C4-2B (cell line): ENCODE data around the gene MAPKBP1.

Experiments
- H3K27ac ChIP-seq: fragments of 450-650 bp; 2 replicates; pipeline ENCODE4 v1.5.1; 2017
- CTCF ChIP-seq: fragments of 450-650 bp; conservative IDR thresholded peaks from 2 replicates; pipeline ENCODE4 v1.5.1; 2017; ENCODE audit warnings: mild to moderate bottlenecking
- ZFX ChIP-seq: fragments of 450-650 bp; IDR thresholded peaks from 2 replicates; pipeline ENCODE4 v1.6.1; 2017

The MAPKBP1 gene

GRCh38 chr15:41789236-41789635 lies 15.0 kb downstream of the MAPKBP1 start:
- no peak overlapping the region for H3K27ac ChIP-seq
- TF ChIP-seq CTCF (no peak), ZFX (no peak)

GRCh38 chr15:41789662-41790061 lies 15.4 kb downstream of the MAPKBP1 start:
- TF ChIP-seq CTCF (no peak), ZFX (no peak)
- H3K27ac ChIP-seq: no peak overlapping the region

- H3K27ac ChIP-seq: no peak overlapping the region
- no peak for TF ChIP-seq CTCF
- TF ChIP-seq ZFX: no peak
These were observed 15.9 kb downstream of the MAPKBP1 start for GRCh38 chr15:41790169-41790568.

GRCh38 chr15:41790756-41791546 lies 16.7 kb downstream of the MAPKBP1 start:
- H3K27ac ChIP-seq: no peak overlapping the region
- TF ChIP-seq CTCF (no peak), ZFX (no peak)

- H3K27ac ChIP-seq: no peak overlapping the region
- no peak for TF ChIP-seq ZFX
- no peak for TF ChIP-seq CTCF
These were observed 17.3 kb downstream of the MAPKBP1 start for GRCh38 chr15:41791547-41791937.

GRCh38 chr15:41792000-41792637 lies 17.8 kb downstream of the MAPKBP1 start:
- no peak overlapping the region for H3K27ac ChIP-seq
- TF ChIP-seq ZFX (no peak), CTCF (no peak)

GRCh38 chr15:41794081-41794480 lies 19.8 kb downstream of the MAPKBP1 start:
- H3K27ac ChIP-seq: no peak overlapping the region

More at GRCh38 chr15:41794081-41794480, 19.8 kb downstream of the MAPKBP1 start:
- TF ChIP-seq ZFX: no peak
- TF ChIP-seq CTCF: no peak
